ENCODE measurements around the gene KCNQ1.

DNA sequence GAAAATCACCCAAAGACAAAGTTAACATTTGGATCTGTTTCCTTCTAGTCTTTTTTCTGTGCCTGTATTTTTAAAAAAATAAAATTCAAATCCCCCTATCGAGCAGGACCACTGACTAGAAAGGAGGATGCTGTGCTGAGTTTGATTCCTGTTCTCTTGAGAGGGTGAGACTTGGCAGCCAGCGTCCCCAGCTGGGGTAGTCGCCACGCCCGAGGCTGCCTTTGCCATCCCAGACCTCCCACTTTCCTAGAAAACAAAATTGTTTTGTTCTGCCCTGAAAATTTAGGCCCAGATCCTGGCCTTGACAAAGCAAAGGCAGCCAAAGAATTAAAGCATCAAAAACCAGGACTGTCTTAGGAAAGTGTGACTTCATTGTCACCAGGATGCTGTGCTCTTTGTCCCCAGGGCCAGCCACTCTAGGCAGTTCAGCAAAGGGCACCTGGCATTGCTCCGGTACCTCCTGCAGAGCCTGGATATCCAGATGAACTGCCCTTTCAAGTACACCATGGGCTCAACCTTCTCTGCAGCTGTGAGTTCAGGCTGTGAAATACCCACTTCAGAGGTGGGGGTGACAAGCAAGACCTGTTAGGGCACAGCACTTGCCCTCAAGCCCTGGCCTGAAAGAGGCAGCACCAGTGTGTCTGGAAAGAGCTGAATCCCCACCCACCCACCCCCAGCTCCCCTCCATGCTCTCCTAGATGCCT is 210.4 kb downstream of the KCNQ1 start:
- TF ChIP-seq, protein P1, sequence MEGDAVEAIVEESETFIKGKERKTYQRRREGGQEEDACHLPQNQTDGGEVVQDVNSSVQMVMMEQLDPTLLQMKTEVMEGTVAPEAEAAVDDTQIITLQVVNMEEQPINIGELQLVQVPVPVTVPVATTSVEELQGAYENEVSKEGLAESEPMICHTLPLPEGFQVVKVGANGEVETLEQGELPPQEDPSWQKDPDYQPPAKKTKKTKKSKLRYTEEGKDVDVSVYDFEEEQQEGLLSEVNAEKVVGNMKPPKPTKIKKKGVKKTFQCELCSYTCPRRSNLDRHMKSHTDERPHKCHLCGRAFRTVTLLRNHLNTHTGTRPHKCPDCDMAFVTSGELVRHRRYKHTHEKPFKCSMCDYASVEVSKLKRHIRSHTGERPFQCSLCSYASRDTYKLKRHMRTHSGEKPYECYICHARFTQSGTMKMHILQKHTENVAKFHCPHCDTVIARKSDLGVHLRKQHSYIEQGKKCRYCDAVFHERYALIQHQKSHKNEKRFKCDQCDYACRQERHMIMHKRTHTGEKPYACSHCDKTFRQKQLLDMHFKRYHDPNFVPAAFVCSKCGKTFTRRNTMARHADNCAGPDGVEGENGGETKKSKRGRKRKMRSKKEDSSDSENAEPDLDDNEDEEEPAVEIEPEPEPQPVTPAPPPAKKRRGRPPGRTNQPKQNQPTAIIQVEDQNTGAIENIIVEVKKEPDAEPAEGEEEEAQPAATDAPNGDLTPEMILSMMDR (IDR thresholded peaks at IDR 0.05), result no peak
- no peak for TF ChIP-seq EP300 (IDR thresholded peaks at IDR 0.05; ENCODE audit: low read depth)
- no peak for TF ChIP-seq POLR2A (IDR thresholded peaks at IDR 0.05)
- no peak for TF ChIP-seq POLR2AphosphoS5 (IDR thresholded peaks at IDR 0.05)
